Omental fat pad (tissue), 4 donors: ENCODE data around the gene IFNAR2. TPM values are rescaled to one million over a fixed set of nuclear protein-coding genes. Genes with fewer than 3 reads are reported as not detected.

Experiments used
- ATAC-seq: fragments of 150-250 bp; one replicate; pipeline ENCODE4 v1.9.1; 2016; ENCODE audit warnings: mild to moderate bottlenecking, moderate library complexity; ENCODE audit not compliant: low FRiP score
- DNase-seq: peaks from one replicate; pipeline ENCODE4 v3.0.0-alpha.2; 2019; ENCODE audit warnings: low spot score
- CTCF ChIP-seq, 3 donors: fragments of 450-650 bp; IDR thresholded peaks; one replicate each; pipeline ENCODE4 v1.5.1; 2016 to 2017; ENCODE audit warnings: antibody characterized with exemption in 3 of 3, mild to moderate bottlenecking in 3 of 3, moderate library complexity in 2 of 3
- total RNA-seq, 4 donors: library from RNA; depleted of rRNA; stranded (reverse); fragments of >200 nt; gene quantifications; one replicate each; pipeline ENCODE4 v1.1.0, GENCODE V29; 2016

The IFNAR2 gene
- total RNA-seq, 4 donors from 2014 or later: 13.5 to 32.9 (median 26.2) TPM

DNA sequence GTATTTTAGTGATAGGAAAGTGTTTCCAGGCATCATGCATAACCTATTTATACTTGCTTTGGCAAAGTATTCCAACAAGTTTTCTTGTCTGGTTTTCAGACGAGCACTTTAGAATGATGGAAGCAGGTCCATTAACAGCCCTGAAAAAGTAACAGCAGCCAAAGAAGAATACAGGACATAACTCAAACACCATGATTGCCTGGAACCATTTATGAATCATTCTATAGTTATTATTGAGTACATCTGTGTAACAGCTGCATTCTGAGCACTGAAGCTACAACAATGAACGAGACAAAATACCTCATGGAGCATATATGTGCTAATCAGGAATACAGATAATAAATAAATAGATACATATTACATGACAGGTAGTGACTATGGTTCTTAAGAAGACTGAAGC, 49.0 kb downstream of the IFNAR2 start:
- no peak for ATAC-seq
- DNase-seq: no peak
- no peak for TF ChIP-seq CTCF (IDR thresholded peaks at IDR 0.05)

GRCh38 chr21:33279330-33279820, 49.6 kb downstream of the IFNAR2 start:
- DNase-seq: no peak
- no peak for ATAC-seq
- no peak for TF ChIP-seq CTCF (IDR thresholded peaks at IDR 0.05)

Other genes with a start within 250 kb of the IFNAR2 start
- gene OLIG2, start 204.0 kb upstream of the IFNAR2 start, total RNA-seq: not detected
- not detected for gene OLIG1, start 159.8 kb upstream of the IFNAR2 start, total RNA-seq
- 10 to 100 TPM; 33.5 to 58.3 (median 39.1) TPM for gene IL10RB, start 36.4 kb downstream of the IFNAR2 start, total RNA-seq
- gene IFNAR1, start 95.0 kb downstream of the IFNAR2 start, total RNA-seq: 10 to 100 TPM; 36.2 to 53.3 (median 42.4) TPM
- gene IFNGR2, start 173.5 kb downstream of the IFNAR2 start, total RNA-seq: 100 to 1,000 TPM in 1 of 4 donors, 10 to 100 TPM in 3; 69.5 to 121 (median 82.4) TPM